CD4-positive, alpha-beta T cell (primary cell): ENCODE results near the gene OR2B6. TPM values are rescaled to one million over a fixed set of nuclear protein-coding genes. Genes with fewer than 3 reads are reported as not detected.

Experiments
- ATAC-seq: fragments of 200-7000 bp; cut with Tn5 transposase; one replicate; pipeline ENCODE4 v1.10.0; 2022; ENCODE audit warnings: mild to moderate bottlenecking; ENCODE audit not compliant: poor library complexity
- CTCF ChIA-PET: fragments of 350-600 bp; sonication (Branson Sonifier 250); formaldehyde crosslinking; loops from one replicate; lab custom pipeline; 2021; ENCODE audit warnings: antibody characterized with exemption, inconsistent platforms; lab: Charles Lee
- POLR2A ChIA-PET: fragments of 350-600 bp; sonication (Branson Sonifier 250); formaldehyde crosslinking; loops from one replicate; lab custom pipeline; 2021; ENCODE audit warnings: antibody characterized with exemption, inconsistent platforms; lab: Charles Lee
- DNase-seq, 14 experiments: peaks; one replicate each; pipeline ENCODE4 v3.0.0-alpha.2; 2013 to 2020; ENCODE audit warnings: mixed read lengths in 2 of 14
- H3K27ac ChIP-seq, 2 donors: one replicate each; pipeline versions ENCODE4 v1.5.1 to v1.7.0; 2013; ENCODE audit warnings: low read length in 2 of 2, low read depth in 1 of 2, mild to moderate bottlenecking in 1 of 2
- H3K27me3 ChIP-seq, 2 experiments: 1 replicate in 1 of 2; 2 replicates in 1 of 2; pipeline versions ENCODE4 v1.6.1 to v1.7.0; 2013; ENCODE audit warnings: low read length in 2 of 2, control low read depth in 1 of 2, mild to moderate bottlenecking in 1 of 2, moderate library complexity in 1 of 2; ENCODE audit not compliant: insufficient read depth in 2 of 2, control insufficient read depth in 1 of 2
- H3K36me3 ChIP-seq: one replicate; pipeline ENCODE4 v1.6.1; 2013; ENCODE audit warnings: low read length, control low read depth; ENCODE audit not compliant: insufficient read depth
- H3K4me1 ChIP-seq: one replicate; pipeline ENCODE4 v1.6.1; 2013; ENCODE audit warnings: low read length, control low read depth; ENCODE audit not compliant: insufficient read depth
- H3K4me3 ChIP-seq: one replicate; pipeline ENCODE4 v1.5.1; 2013; ENCODE audit warnings: mild to moderate bottlenecking, low read length, moderate library complexity
- H3K9me3 ChIP-seq, 2 experiments: 1 replicate in 1 of 2; 2 replicates in 1 of 2; pipeline versions ENCODE4 v1.6.1 to v1.7.0; 2013; ENCODE audit warnings: low read length in 2 of 2, mild to moderate bottlenecking in 2 of 2, control low read depth in 1 of 2, moderate library complexity in 1 of 2; ENCODE audit not compliant: control insufficient read depth in 1 of 2, insufficient read depth in 1 of 2
- H3K27ac Mint-ChIP-seq: one replicate; pipeline ENCODE4 v1.8.0; 2020; ENCODE audit warnings: mixed read lengths
- H3K27me3 Mint-ChIP-seq: one replicate; pipeline ENCODE4 v1.8.0; 2021; ENCODE audit warnings: mixed read lengths
- H3K36me3 Mint-ChIP-seq: one replicate; pipeline ENCODE4 v1.8.0; 2021; ENCODE audit warnings: low read depth, mixed read lengths
- H3K4me1 Mint-ChIP-seq: one replicate; pipeline ENCODE4 v1.8.0; 2021; ENCODE audit warnings: low read depth, mixed read lengths
- H3K4me3 Mint-ChIP-seq: one replicate; pipeline ENCODE4 v1.8.0; 2020; ENCODE audit warnings: mild to moderate bottlenecking, mixed read lengths
- H3K9me3 Mint-ChIP-seq: one replicate; pipeline ENCODE4 v1.8.0; 2020; ENCODE audit warnings: mixed read lengths
- intact Hi-C, 2 experiments: fragments of 100-400 bp; cut with DNase I in 1 of 2; cut with micrococcal nuclease in 1 of 2; formaldehyde crosslinking; loops; one replicate each; pipeline versions ENCODE4 v1.15.1 to v1.9.0; 2023 to 2025; cut with DNase I, micrococcal nuclease
- total RNA-seq, 174 experiments: library from RNA in 2 of 174; stranded (reverse) in 2 of 174; gene quantifications; one replicate each; pipeline ENCODE4 v1.2.3 and lab custom pipeline; 2021 to 2026
- TF ChIP-seq, protein P1 (sequence below): fragments of 200-600 bp; IDR thresholded peaks from one replicate; pipeline ENCODE4 v1.8.0; 2022; ENCODE audit warnings: antibody characterized with exemption, mild to moderate bottlenecking

The OR2B6 gene
- total RNA-seq, 2 experiments from 2014 or later, result not detected

DNA sequence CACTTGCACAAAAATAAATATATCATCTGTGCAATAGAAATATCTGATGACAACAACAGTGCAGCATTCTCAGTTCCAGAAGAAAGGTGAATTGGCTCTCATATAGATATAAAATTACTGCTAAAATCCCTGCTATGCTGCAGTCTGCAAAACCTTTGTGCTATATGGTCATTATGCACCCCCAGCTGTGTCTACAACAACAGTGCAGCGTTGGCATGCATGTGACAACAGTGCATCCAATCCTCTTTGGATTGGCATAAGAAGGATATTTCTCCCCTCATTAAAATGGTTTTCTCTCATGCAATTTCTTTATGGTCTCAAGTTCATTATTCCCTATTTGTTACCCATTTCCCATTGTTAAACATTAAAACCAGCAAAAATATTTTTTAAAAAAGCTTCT is 23.1 kb downstream of the OR2B6 start:
- H3K4me3 ChIP-seq, result no peak overlapping the region
- no peak overlapping the region for H3K4me3 Mint-ChIP-seq
- intact Hi-C loops, result no loop called here
- no peaks in the 10 kb centered on the region for H3K9me3 ChIP-seq
- H3K27ac Mint-ChIP-seq, result no peak overlapping the region
- H3K4me1 ChIP-seq, result no peaks in the 10 kb centered on the region
- ATAC-seq (no peak), DNase-seq (no peak)
- CTCF ChIA-PET, result no interaction called here
- peaks cover 67% of the 10 kb centered on the region for H3K27me3 Mint-ChIP-seq
- TF ChIP-seq, protein P1, sequence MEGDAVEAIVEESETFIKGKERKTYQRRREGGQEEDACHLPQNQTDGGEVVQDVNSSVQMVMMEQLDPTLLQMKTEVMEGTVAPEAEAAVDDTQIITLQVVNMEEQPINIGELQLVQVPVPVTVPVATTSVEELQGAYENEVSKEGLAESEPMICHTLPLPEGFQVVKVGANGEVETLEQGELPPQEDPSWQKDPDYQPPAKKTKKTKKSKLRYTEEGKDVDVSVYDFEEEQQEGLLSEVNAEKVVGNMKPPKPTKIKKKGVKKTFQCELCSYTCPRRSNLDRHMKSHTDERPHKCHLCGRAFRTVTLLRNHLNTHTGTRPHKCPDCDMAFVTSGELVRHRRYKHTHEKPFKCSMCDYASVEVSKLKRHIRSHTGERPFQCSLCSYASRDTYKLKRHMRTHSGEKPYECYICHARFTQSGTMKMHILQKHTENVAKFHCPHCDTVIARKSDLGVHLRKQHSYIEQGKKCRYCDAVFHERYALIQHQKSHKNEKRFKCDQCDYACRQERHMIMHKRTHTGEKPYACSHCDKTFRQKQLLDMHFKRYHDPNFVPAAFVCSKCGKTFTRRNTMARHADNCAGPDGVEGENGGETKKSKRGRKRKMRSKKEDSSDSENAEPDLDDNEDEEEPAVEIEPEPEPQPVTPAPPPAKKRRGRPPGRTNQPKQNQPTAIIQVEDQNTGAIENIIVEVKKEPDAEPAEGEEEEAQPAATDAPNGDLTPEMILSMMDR, result no peak
- no peaks in the 10 kb centered on the region for H3K36me3 Mint-ChIP-seq
- H3K4me1 Mint-ChIP-seq, result no peaks in the 10 kb centered on the region
- H3K27me3 ChIP-seq, result peaks cover 4 to 19% of the 10 kb centered on the region in 2 experiments
- H3K27ac ChIP-seq, result no peak overlapping the region
- POLR2A ChIA-PET, result no interaction called here
- H3K36me3 ChIP-seq, result no peaks in the 10 kb centered on the region
- H3K9me3 Mint-ChIP-seq, result no peaks in the 10 kb centered on the region

DNA sequence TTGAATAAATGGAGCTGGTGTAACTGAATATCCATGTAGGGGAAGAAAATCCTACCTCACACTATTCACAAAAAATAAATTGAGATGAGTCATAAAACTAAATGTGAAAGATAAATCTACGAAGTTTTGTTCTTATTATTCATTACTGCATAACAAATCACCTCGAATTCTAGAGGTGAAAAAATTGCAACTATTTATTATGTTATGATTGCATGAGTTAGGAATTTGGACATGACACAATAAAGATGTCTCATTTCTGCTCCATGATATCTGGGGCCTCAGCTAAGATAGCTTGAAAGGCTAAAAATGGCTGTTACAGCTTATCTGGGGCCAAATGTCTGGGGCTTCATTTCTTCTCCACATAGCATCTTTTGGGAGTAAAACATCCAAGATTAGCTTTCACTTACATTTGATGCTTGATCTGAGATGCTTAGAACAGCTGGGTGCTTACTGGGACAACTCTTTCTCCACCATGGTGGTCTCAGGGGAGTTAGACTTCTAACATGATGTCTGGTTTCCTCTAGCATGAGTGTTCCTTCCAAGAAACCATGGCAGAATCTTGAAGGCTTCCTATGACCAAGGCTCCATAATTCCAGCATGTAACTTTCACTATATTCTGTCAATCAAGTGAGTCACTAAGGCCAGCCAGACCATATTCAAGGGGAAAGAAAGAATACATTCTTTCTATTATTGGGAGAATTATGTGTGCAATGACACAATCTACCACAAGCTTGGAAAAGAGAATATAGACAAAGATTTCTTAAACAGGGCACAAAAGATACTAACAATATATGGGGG is 30.1 kb downstream of the OR2B6 start:
- ATAC-seq (no peak), DNase-seq (no peak)
- Mint-ChIP-seq H3K4me1 (no peaks in the 10 kb centered on the region), H3K27me3 (peaks cover 70% of the 10 kb centered on the region), H3K27ac (no peak overlapping the region), H3K36me3 (no peaks in the 10 kb centered on the region), H3K4me3 (no peak overlapping the region), H3K9me3 (no peaks in the 10 kb centered on the region)
- H3K4me1 ChIP-seq, result no peaks in the 10 kb centered on the region
- intact Hi-C loops, result no loop called here
- no peak overlapping the region for H3K27ac ChIP-seq
- ChIA-PET CTCF (interaction anchor here (1.0 kb wide), 1 partner anchor 91 kb away, joined by 3 read pairs; no protein-coding TSS in a partner anchor), POLR2A (no interaction called here)
- H3K27me3 ChIP-seq, result peaks cover 3 to 27% of the 10 kb centered on the region in 2 experiments
- TF ChIP-seq, protein P1, result no peak
- H3K9me3 ChIP-seq, result no peaks in the 10 kb centered on the region
- H3K4me3 ChIP-seq, result no peak overlapping the region
- no peaks in the 10 kb centered on the region for H3K36me3 ChIP-seq

GRCh38 chr6:27994616-27995015 is 37.6 kb downstream of the OR2B6 start:
- H3K27ac Mint-ChIP-seq, result no peak overlapping the region
- no peak overlapping the region for H3K4me3 Mint-ChIP-seq
- no peaks in the 10 kb centered on the region for H3K9me3 ChIP-seq
- no peak for ATAC-seq
- no peak overlapping the region for H3K27ac ChIP-seq
- H3K9me3 Mint-ChIP-seq, result no peaks in the 10 kb centered on the region
- DNase-seq, result no peak
- intact Hi-C loops, result no loop called here
- H3K27me3 Mint-ChIP-seq, result peaks cover 81% of the 10 kb centered on the region
- no peaks in the 10 kb centered on the region for H3K36me3 ChIP-seq
- H3K4me1 Mint-ChIP-seq, result no peaks in the 10 kb centered on the region
- ChIA-PET POLR2A (no interaction called here), CTCF (no interaction called here)
- H3K4me1 ChIP-seq, result no peaks in the 10 kb centered on the region
- H3K4me3 ChIP-seq, result no peak overlapping the region
- peaks cover 11 to 28% of the 10 kb centered on the region in 2 experiments for H3K27me3 ChIP-seq
- no peaks in the 10 kb centered on the region for H3K36me3 Mint-ChIP-seq
- TF ChIP-seq, protein P1, result no peak
